Stimulated activated naive CD4-positive, alpha-beta T cell (primary cell): ENCODE data around the gene GJB4.
"Not testable (repeated sequence)": the region's sequence is repeated elsewhere in the genome, so short reads cannot be mapped to it uniquely, and the experiment has no call there.

Experiments
- DNase-seq, 6 experiments: peaks; one replicate each; lab custom pipeline; 2025; lab: John Stamatoyannopoulos, UW

GJB4 gene

GRCh38 chr1:34746785-34747637, 12.5 kb upstream of the GJB4 start:
- DNase-seq, result no peak

GRCh38 chr1:34747638-34747941, 11.9 kb upstream of the GJB4 start:
- DNase-seq, result no peak

GRCh38 chr1:34749992-34750391, 9.5 kb upstream of the GJB4 start:
- DNase-seq, result no peak

- no peak for DNase-seq
These were observed 8.9 kb upstream of the GJB4 start for GRCh38 chr1:34750610-34751009.

- no peak for DNase-seq
These were observed 6.4 kb upstream of the GJB4 start for GRCh38 chr1:34753163-34753562.

- DNase-seq, result no peak
These were observed 4.4 kb upstream of the GJB4 start, which contains the start of gene GJB5 for GRCh38 chr1:34754964-34755637. TSS of gene GJB5 (plus strand) at chr1:34755047. CDS start at chr1:34757331, 2,284 bp downstream.

- DNase-seq, result no peak
These were observed 3.6 kb upstream of the GJB4 start for GRCh38 chr1:34755961-34756360.

- DNase-seq, result no peak
These were observed 2.2 kb upstream of the GJB4 start for GRCh38 chr1:34757386-34757785.

- DNase-seq, result no peak
These were observed 789 bp upstream of the GJB4 start for GRCh38 chr1:34758751-34759150.

GRCh38 chr1:34761176-34761761, 1.7 kb downstream of the GJB4 start:
- no peak for DNase-seq

- DNase-seq, result no peak
These were observed 2.3 kb downstream of the GJB4 start for GRCh38 chr1:34761776-34762307.

GRCh38 chr1:34762474-34763141, 3.1 kb downstream of the GJB4 start:
- DNase-seq, result no peak

GRCh38 chr1:34763142-34763781, 3.7 kb downstream of the GJB4 start:
- DNase-seq, result no peak

GRCh38 chr1:34768856-34769255, 9.3 kb downstream of the GJB4 start:
- DNase-seq, result no peak

GRCh38 chr1:34770891-34771504, 11.5 kb downstream of the GJB4 start:
- no peak for DNase-seq

- no peak for DNase-seq
These were observed 12.2 kb downstream of the GJB4 start for GRCh38 chr1:34771573-34772371.

- DNase-seq, result not testable (repeated sequence)
These were observed 13.6 kb downstream of the GJB4 start for GRCh38 chr1:34773114-34773513.

GRCh38 chr1:34774957-34775356, 15.4 kb downstream of the GJB4 start:
- no peak for DNase-seq

GRCh38 chr1:34776911-34777310, 17.4 kb downstream of the GJB4 start:
- no peak for DNase-seq

GRCh38 chr1:34777519-34778321, 18.2 kb downstream of the GJB4 start:
- DNase-seq, result no peak
